Stromal cell of bone marrow (primary cell): Measurements from ENCODE around the gene ST8SIA6.
"Not testable (repeated sequence)": the region's sequence is repeated elsewhere in the genome, so short reads cannot be mapped to it uniquely, and the experiment has no call there.

Experiments used
- DNase-seq: peaks from one replicate; pipeline ENCODE4 v3.0.0-alpha.2; 2012; ENCODE audit warnings: low read depth

ST8SIA6 gene, protein sequence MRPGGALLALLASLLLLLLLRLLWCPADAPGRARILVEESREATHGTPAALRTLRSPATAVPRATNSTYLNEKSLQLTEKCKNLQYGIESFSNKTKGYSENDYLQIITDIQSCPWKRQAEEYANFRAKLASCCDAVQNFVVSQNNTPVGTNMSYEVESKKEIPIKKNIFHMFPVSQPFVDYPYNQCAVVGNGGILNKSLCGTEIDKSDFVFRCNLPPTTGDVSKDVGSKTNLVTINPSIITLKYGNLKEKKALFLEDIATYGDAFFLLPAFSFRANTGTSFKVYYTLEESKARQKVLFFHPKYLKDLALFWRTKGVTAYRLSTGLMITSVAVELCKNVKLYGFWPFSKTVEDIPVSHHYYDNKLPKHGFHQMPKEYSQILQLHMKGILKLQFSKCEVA

GRCh38 chr10:17454161-17455014, at the start of gene ST8SIA6:
ST8SIA6 (minus strand) TSS chr10:17454595; CDS start chr10:17454255, 340 bp downstream.
- peak; percentile 17 for DNase-seq

DNA sequence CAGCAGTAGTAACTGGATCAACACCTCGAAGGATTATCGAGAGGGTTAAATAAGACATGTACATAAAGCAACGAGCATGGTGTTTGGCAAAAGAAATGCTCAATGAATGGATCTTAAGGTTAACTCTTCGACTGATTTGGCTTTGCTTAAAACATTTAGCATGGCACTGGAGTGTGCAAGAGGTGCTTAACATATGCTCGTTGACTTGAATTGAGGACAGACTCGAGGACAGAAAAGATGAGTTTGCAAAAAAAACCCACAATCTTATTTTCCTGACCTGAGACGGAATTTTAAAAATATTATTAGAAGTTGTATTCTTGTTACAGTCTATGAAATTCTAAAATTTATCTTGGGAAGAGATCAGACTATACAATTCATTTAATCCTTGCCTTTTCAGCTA, 49.4 kb upstream of the ST8SIA6 start:
- no peak for DNase-seq

- no peak for DNase-seq
Observed at GRCh38 chr10:17502814-17503213, 48.4 kb upstream of the ST8SIA6 start.

DNA sequence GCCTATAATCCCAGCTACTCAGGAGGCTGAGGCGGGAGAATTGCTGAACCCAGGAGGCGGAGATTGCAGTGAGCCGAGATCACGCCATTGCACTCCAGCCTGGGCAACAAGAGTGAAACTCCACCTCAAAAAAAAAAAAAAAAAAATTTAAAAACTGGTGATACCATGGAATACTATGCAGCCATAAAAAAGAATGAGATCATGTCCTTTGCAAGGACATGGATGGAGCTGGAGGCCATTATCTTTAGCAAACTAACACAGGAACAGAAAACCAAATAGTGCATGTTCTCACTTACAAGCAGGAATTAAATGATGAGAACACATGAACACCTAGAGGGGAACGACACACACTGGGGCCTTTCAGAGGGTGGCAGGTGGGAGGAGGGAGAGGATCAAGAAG, 44.6 kb upstream of the ST8SIA6 start:
- not testable (repeated sequence) for DNase-seq

DNA sequence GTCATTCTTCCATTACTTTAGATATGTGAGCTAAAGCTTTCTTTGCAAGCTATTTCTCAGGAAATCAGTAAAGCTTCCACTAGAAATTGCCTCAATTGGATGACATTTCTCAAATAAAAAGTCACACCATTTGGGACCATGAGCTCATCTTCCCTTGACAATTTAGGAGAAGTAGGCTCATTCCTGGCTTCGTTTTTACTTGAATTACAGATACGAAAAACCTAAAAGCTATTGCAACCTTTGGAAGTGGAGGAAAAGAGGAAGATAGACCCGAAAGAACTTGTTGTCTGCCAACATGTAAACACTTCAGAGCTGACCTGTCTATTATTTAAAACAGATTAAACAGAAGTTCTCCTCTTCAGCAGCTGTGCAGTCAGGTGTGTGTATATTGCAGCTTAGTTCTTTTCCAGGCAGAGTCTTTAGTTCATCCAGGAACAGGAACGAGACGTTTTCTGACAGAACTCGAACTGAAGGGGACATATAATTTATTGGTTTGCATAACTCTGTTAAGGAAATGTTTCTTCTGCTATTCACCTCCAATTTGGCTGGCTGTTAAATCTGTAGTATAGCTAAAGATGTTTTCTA, 43.1 kb upstream of the ST8SIA6 start:
- no peak for DNase-seq

DNA sequence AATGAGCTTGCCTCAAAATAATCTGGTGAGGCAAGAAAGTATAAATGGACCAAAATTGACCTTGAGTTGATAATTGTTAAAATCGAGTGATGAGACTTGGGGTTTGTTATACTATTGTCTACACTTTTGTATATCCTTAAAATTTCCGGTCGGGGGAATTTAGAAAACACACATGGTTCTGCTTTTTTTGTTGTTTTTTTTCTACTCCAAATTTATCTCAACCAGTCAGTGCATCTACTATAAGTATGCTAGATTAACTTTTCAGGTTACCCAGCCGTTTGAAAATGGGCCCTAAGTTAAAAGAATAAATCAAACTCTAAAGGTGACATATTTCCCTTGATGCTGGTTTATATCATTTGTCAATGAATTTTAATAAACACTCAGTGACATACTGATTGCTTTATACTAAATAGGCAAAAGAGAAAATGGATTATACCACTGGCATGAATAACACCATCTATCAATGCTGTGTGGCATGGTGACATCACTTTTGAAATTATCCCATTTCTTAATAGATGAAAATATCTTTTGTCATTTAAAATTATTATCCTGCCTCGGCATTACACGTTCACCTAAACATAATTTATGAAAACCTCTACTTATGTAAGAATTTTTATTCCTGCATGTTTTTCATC, 40.3 kb upstream of the ST8SIA6 start:
- DNase-seq: no peak

GRCh38 chr10:17488848-17489247, 34.5 kb upstream of the ST8SIA6 start:
- DNase-seq: no peak

DNA sequence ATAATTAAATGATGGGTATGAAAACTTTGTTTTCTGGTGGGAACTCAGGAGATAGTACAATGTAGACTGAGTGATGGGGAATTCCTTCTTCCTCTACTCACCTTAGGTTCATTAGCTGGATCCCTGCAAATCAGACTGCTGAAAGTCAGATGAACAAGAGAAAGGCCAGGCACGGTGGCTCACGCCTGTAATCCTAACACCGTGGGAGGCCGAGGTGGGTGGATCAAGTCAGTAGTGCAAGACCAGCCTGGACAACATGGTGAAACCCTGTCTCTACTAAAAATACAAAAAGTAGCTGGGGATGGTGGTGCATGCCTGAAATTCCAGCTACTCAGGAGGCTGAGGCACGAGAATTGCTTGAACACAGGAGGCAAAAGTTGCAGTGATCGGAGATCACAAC, 28.7 kb upstream of the ST8SIA6 start:
- no peak for DNase-seq

DNA sequence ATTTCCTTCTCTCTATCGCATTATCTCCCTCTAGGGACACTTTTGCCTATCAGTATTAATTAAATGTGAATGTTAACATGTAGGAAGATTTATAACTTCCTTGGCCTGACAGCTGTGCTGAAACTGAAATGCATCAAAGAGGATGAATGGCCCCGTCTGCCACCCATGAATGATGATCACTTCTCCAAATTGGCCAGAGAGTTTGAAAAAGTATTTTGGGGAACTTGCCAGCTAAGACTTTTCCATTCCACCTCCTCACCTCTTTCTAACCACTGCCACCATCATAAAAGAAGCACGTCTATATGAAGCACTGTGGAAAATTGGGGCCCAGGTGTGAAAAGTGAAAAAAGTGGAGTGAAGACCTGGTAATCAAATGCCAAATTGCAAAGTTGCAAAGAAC, 25.4 kb upstream of the ST8SIA6 start:
- no peak for DNase-seq

DNA sequence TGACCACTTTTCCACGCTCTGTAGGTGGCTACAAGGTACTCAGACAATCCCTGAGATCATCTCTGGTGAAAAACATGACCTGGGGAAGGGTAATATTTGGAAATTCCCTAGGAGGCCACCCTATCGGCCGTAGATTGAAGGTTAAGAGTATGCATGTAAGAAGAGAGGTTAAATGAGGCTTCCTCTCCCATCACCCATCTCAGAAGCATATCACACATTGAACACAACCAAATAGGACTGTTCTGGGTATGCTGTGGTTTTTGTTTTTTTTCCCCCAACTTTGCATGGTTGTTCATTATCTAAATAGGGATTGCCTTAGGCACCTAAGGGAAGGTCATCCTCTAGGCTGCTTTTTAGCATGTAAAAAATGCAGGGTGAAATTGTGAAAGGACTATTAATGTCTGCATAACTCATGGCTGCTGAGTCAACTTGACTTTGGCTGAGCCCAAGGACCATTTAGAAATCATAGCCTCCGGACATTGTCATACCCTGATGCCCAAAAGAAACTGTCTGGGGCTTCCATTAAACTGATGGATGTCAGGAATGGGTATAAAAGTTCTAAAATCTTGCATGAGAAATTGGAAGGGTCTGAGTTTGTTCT, 24.7 kb upstream of the ST8SIA6 start:
- DNase-seq: no peak

- no peak for DNase-seq
Observed at GRCh38 chr10:17476073-17476472, 21.7 kb upstream of the ST8SIA6 start.

DNA sequence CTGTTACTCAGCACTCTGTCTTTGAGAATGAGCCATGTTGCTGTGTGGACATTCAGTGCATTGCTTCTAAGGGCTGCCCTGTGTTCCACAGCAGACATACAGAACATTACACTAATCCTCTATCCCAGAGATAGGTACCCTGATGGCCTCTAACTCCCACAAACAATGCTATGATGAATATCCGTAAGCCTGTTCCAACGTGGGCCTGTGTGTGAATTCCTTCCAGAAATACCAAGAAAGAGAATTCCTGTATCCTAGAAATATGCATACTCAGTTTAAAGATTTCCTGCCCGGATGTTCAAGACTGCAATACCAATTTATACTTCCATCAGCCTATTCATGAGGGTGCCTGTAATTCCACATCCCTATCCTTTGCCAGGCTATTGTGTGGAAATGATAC, 21.3 kb upstream of the ST8SIA6 start:
- no peak for DNase-seq

DNA sequence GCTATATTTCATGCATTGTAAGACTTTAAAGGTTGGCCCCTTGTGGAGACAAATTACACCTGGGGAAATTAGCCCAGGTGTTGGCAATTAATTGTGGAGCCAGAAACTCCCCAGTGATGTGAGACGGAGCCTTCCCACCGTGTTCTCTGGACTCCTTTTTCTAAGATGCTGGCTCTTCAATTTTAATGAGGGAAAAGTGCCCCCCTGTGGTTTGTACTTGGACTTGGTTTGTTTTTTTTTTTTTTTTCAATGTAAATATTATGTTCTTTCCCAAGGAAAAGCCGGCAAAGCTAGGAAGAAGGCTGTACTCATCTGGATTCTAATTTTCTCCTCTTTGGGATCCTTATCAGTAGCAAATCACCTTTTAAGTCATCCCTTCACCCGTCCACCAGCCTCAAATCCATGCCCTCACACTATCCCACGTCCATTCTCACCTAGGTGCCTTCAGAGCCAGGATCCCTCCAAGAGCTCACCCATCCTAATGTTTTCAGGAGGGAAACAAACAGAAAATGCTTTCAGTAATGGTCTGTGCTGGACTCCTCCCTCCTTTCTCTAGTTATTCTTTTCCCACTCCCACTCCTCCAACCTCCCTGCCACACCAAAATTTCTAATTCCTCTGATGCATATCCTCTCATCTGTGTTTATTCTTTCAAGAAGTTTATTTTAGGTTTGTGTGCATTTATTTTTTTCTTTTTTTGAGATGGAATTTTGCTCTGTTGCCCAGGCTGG, 20.4 kb upstream of the ST8SIA6 start:
- no peak for DNase-seq

- DNase-seq: no peak
Observed at GRCh38 chr10:17473228-17473950, 19.0 kb upstream of the ST8SIA6 start.

DNA sequence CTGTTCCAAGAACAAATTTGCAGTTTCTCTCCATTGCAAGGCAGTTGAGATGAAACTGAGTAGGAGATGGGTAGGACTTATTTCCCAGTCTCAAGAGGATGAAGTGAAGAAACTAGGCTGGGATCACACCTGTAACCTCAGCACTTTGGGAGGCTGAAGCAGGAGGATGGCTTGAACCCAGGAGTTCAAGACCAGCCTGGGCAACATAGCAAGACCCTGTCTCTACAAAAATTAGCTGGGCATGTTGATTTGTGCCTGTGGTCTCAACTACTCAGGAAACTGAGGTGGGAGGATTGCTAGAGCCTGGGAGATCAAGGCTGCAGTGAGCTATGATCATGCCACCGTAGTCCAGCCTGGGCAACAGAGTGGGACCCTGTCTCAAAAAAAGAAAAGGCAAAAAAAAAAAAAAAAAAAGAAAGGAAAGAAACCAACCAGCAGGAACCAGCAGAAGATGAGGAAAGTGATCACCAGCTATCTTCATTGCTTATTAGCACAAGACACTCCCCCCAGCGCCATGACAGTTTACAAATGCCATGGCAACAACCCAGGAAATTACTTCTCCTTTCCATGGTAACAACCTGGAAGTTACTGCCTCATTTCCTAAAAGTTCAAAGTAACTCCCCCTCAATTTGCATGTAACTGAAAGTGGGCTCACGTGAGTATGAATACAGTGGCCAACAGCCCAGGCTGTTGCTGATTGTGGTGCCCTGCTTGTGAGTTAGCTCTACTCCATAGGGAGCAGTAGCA, 18.3 kb upstream of the ST8SIA6 start:
- no peak for DNase-seq

GRCh38 chr10:17470246-17470645, 15.9 kb upstream of the ST8SIA6 start:
- DNase-seq: no peak

- DNase-seq: no peak
Observed at GRCh38 chr10:17465328-17466125, 11.1 kb upstream of the ST8SIA6 start.

GRCh38 chr10:17464545-17464944, 10.2 kb upstream of the ST8SIA6 start:
- no peak for DNase-seq

- no peak for DNase-seq
Observed at GRCh38 chr10:17460756-17461155, 6.4 kb upstream of the ST8SIA6 start.
